HG02798 (cell line): Measurements from ENCODE around the gene NDRG3.
"Not testable (repeated sequence)": the region's sequence is repeated elsewhere in the genome, so short reads cannot be mapped to it uniquely, and the experiment has no call there.

Source experiments
- ATAC-seq: cut with Tn5 transposase; IDR thresholded peaks from one replicate; pipeline ENCODE4 v1.9.1; 2021; ENCODE audit warnings: mild to moderate bottlenecking; ENCODE audit not compliant: unreplicated experiment, poor library complexity

NDRG3 gene

DNA sequence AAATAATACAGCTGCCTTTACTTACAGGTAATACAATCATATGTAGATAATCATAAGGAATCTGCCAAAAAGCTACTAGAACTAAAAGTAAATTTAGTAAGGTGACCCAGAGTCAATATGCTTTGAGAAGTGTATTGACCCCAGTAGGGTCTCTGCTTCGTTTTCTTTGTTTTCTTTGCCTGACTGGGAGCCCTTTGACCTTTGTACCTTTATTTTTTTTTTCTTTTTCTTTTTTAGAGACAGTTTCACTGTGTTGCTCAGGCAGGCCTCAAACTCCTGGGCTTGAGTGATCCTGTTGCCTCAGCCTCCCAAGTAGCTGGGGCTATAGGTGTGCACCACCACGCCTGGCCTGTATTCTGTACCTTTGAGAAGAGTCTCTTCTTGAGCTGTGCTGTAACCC, 122.4 kb downstream of the NDRG3 start:
- ATAC-seq, result no peak

DNA sequence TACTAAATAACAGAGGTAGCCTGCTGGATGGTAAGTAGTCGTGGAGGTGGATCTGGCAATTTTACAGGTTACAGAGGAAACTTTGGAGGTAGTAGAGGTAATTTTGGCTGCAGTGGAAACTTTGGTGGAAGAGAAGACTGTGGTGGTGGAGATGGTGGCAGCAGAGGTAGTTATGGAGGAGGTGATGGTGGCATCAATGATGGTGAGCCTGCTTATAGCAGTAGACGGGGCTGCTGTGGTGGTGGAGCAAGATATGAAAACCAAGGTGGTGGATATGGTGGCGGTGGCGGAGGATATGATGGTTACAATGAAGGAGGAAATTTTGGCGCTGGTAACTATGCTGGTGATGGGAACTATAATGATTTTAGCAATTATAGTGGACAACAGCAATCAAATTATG, 125.0 kb downstream of the NDRG3 start:
- ATAC-seq, result no peak

GRCh38 chr20:36614781-36615557, 130.9 kb downstream of the NDRG3 start:
- ATAC-seq, result no peak

DNA sequence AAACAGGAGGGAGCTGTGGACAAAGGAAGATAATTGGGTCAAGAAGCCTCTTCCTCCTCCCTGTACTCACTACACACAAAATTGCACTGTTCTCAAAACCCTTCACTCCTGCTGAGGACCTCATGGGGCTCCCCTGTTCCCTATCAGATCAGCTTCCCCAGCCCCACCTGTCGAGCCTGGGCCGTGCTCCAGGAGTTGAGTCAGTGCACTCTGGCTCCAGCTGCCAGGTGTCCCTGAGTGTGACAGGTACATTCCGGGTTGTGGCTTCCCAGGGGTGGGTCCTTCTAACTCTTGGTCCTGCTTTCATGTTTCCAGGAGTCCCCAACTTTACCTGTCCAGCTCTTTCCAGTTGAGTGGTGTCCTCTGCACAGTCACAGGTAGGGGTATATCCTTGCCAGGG, 131.9 kb downstream of the NDRG3 start:
- no peak for ATAC-seq

DNA sequence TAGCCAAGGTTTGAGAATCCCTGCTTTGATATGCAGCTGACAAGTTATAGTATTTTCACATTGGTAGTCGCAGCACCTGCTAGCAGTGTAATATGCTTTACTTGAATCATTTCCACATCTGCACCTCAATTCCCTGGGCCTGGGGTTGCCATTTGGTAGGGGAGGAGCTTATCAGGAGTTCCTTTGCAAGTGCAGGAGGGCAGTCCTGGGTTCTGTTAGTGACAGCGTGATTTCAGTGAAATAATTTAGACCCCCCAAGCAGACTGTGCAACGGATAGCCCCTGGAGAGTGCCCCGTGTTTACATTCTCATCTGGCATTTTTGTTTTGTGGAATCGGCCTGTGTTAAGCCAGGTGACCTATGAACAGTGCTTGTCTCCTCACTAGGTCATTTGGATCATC, 134.3 kb downstream of the NDRG3 start:
- ATAC-seq, result no peak

DNA sequence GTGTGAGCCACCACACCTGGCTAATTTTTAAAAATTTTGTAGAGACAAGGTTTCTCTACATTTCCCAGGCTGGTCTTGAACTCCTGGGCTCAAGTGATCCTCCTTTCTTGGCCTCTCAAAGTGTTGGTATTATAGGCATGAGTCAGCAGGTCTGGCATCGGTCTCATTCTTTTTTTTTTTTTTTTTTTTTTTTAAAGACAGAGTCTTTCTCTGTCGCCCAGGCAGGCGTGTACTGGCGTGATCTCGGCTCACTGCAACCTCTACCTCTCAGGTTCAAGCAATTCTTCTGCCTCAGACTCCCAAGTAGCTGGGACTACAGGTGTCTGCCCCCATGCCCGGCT, 137.5 kb downstream of the NDRG3 start:
- not testable (repeated sequence) for ATAC-seq

GRCh38 chr20:36607586-36608387, 138.1 kb downstream of the NDRG3 start:
- no peak for ATAC-seq

DNA sequence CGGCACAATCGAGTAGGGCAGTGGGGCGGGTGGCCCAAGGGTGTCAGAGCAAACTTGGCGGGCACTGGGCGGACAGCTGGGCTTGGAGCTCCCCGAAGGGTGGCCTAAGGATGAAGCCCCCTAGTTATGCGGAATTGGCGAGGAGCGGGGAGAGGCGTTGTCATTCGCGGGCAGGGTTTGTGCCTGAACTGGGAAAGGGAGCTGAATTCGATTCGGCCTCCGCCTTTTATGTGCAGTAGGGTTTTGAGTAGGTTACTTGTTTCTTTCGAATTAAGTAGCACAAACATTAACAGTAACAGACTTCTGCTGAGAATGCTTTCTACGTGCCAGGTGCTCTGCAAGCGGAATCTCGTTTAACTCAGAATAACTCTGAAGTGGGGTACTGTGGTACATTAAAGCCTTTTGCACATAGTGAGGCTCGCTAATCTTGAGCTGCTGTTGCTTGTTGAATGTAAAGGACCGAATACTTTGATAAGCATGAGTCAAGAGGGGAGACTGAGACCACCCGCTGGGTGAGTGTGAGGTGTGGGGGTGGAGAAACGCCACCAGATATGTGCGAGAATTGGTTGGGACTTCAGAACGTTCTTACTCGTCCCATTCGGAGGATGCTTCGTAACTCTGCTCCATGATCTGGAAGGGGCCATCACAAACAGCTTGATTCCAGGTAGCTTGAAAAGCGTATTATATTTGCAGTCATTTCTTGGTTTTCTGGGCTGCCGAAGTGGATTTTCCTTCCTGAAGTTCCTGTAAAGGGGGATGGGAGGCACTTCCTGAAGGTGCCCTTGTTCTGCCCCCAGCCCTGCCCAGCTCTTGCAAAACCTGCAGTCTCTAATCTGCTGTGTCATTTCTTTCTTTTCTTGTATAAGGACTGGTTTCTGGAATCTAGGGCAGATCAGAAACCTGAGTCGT, 139.5 kb downstream of the NDRG3 start:
- ATAC-seq, result no peak

DNA sequence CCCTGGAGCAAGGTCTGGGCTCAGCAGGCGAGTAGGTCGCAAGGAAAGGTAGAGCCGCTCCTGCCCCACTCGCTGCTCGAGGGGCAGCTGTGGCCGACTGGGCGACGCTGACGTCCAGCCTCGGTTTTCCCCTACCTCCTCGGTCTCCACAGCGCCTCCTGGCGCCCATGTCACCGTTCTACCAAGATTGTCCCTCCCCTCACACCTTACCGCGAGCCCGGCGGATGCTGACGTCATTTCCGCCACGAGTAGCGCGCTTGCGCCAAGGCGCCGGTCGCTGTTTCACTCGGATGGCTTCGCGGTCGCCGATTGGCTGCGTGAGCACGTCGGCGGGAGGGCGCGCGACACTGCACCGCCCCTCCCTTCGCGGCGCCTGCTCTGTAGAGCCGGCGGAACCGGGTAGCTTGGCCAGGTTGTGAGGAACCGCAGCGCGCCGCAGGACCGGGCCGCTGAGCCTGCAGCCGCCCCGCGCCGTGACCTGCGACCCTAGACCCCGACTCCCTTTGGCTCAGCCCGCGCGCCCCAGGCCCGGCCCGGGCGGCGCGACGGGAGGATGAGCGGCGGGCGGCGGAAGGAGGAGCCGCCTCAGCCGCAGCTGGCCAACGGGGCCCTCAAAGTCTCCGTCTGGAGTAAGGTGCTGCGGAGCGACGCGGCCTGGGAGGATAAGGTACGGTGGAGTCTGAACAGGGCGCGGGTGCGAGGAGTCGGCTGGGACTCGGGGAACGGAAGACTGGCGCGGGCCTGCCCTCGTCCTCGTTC, 140.3 kb downstream of the NDRG3 start, which contains the start of gene RAB5IF:
Gene RAB5IF, plus strand, starts transcription at position 381 of the 759 bp plus-strand sequence. Its CDS starts 173 bp downstream, at position 554.
- ATAC-seq, result peak; percentile 90

- ATAC-seq, result peak; percentile 23
Observed at GRCh38 chr20:36604952-36605398, 140.9 kb downstream of the NDRG3 start.
